LNCAP (cell line): ENCODE results near the gene MSI2.

Experiments
- CTCF ChIP-seq: fragments of 450-650 bp; IDR thresholded peaks from 2 replicates; pipeline ENCODE4 v1.5.1; 2017; ENCODE audit warnings: mild to moderate bottlenecking

The MSI2 gene

DNA sequence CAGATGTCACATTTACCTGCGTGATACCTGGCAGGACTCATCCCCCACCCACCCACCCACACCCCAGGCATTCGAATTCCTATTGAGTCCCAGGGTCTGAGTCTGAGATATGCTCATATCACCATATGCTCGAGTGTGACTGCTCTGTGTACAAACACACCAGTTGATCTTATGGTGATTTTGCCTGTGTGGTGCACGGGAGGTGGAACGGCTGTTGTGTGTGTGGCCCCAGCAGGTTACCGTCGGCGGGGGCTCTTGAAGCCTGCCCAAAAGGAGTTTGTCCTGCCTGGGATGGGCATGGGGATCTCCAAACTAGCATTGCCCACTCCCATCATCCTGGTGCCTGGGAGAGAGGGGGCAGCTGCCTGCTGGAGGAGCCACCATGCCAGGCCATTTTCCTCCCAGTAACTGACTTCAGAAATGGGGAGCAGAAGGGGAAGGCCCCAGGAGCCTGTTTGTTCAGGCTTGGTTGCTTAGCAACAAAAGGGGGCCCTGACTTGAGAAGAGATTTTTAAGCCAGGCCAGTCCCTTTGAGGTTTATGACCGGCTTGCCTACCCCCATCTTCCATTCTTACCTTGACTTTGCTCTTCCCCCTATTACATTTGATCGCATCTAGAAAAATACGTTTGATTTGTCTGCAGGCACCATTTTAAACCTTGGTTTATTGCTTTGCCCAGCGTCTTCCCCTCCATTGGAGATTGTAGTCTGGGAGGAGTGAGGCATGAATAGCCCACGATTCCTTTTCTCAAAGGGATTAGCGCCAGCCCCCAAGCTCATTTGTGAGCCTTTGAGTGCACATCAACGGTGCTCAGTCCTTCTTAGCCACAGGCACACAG, 271.1 kb downstream of the MSI2 start:
- no peak for TF ChIP-seq CTCF

DNA sequence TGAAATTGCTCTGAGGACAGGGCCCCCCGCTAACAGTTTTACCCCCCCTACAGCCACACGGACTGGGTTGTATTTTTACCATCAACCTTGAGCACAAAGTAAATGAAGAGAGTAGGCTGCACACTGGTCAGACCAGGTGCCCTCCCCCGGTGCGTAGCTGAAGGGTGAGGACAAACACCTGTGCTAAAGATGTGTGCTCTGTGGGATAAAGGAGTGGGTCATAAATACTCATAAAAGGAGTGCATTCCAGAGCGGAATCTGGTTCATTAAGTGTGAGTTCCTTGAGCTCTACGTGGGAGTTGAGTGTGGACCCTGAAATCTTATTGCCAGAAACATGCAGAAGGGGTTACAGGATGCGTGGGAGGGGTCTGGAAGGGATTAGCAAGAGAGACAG, 271.7 kb downstream of the MSI2 start:
- no peak for TF ChIP-seq CTCF

GRCh38 chr17:57530026-57530425, 273.7 kb downstream of the MSI2 start:
- no peak for TF ChIP-seq CTCF

DNA sequence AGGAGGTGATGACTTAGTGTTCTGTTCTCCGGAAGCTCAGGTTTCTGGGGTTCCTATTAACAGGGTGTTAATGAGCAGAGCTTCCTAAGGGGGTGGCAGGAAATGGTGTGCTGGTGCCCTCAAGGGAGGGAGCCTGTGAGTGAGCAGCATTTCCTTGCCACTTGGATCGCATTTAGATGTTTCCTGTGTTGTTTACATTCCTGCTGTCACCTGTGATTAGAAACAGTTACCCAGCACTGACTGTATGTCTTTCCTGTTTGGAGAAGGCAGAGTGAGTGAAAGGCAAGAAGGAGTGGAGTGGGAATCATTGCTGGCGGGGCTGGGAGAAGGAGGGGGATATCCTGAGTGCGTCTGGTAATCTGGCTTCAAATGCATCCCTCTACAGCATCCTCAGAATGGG, 274.2 kb downstream of the MSI2 start:
- TF ChIP-seq CTCF = no peak

- no peak for TF ChIP-seq CTCF
These were observed 274.8 kb downstream of the MSI2 start for GRCh38 chr17:57531078-57531477.

GRCh38 chr17:57531648-57532504, 275.6 kb downstream of the MSI2 start:
- TF ChIP-seq CTCF = no peak

DNA sequence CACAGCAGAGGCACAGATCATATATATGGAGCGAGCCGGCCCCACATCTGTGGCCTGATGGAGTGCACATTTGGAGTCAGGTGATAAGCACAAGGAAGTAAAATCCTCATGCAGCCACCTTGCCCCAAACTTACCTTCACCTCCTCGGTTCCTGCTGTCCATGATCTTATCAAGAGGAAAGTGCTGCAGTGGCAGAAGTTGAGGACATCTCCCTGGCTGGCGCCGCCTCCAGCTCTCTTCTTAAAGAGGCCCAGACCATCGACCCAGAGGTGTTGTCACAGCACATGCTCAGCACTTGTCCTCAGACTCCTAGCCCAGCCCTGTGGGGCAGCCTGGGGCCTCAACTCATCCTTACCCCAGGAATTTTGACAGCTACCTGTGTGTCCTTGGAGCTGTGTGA, 276.2 kb downstream of the MSI2 start:
- no peak for TF ChIP-seq CTCF
